ENCODE results near the gene PAH. TPM values are rescaled to one million over a fixed set of nuclear protein-coding genes. Genes with fewer than 3 reads are reported as not detected.

Gene PAH
- total and polyA plus RNA-seq, 2 of the 13 experiments (the other 11 are each of a cell fraction or from before 2014, with no cell fraction given), result 192 to 451 TPM

DNA sequence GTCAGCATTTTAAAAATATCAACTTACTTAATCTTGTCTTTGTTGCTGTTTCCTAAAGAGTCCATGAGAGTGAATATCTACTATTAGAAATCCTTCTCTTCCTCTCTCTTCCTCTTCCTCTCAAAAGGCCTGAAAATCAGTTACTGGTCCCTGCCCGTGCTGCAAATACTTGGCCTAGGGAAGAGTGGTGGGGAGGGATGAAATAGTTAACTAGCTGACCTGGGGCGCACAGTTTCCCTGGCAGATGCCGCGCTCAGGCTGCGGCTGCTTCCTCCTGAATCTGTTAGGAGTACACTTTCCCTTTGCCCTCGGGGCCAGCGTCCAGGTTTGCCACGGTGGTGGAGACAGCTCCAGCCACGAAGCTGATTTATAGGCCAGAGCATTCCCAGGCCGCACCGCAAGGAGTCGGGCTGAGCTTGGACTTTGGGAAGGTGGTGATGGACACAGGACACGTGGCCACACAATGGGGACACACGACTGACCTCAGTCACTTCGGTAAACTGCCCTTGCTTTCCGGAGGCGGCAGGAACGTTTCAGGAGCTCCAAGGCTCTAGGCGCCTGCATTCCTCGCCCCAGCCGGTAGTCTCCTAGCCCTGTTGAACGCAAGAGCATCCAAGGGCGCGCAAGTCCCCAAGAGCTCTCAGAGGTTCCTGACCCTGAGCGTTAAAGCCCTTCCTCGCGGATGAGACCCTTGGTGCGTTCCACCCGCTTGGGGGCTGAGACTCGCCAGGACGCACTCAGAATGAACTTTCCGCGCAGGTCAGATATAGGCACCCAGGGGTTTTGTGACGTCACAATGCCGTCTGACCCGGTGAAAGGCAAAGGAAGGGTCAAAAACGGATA, 33.3 kb upstream of the PAH start (continued):
- TF ChIP-seq TBX2 (CRISPR knock-in tag; IDR thresholded peaks at IDR 0.05; ENCODE audit: borderline replicate concordance) (no peak), MED13 (CRISPR knock-in tag; IDR thresholded peaks at IDR 0.05) (no peak), ZNF331 (CRISPR knock-in tag; IDR thresholded peaks at IDR 0.05) (0 out of 2 replicates have a peak, but pooled peaks have one; percentile 43), ZNF678 (CRISPR knock-in tag; IDR thresholded peaks at IDR 0.05) (no peak), ZMAT3 (CRISPR knock-in tag; conservative IDR thresholded peaks at IDR 0.05) (no peak), EED (CRISPR knock-in tag; IDR thresholded peaks at IDR 0.05) (peak; percentile 46; the same call in 1 of the 2 replicates), SP5 (CRISPR knock-in tag; IDR thresholded peaks at IDR 0.05; ENCODE audit: borderline replicate concordance, low read depth) (no peak), ZNF761 (CRISPR knock-in tag; conservative IDR thresholded peaks at IDR 0.05) (no peak), TEAD3 (CRISPR knock-in tag; optimal IDR thresholded peaks at IDR 0.05; ENCODE audit: borderline replicate concordance) (peak; percentile 84), MEIS1 (CRISPR knock-in tag; IDR thresholded peaks at IDR 0.05; ENCODE audit: borderline replicate concordance) (no peak), BCL6 (CRISPR knock-in tag; IDR thresholded peaks at IDR 0.05) (0 out of 2 replicates have a peak, but pooled peaks have one; percentile 10), SIX4 (CRISPR knock-in tag; IDR thresholded peaks at IDR 0.05) (no peak), GPN1 (CRISPR knock-in tag; IDR thresholded peaks at IDR 0.05; ENCODE audit: borderline replicate concordance) (no peak), PHF20 (CRISPR knock-in tag; IDR thresholded peaks at IDR 0.05) (no peak), ZC3H4 (CRISPR knock-in tag; IDR thresholded peaks at IDR 0.05; ENCODE audit: borderline replicate concordance) (no peak), MAF1 (CRISPR knock-in tag; IDR thresholded peaks at IDR 0.05; ENCODE audit: borderline replicate concordance) (no peak)
- TF ChIP-seq, protein P1, sequence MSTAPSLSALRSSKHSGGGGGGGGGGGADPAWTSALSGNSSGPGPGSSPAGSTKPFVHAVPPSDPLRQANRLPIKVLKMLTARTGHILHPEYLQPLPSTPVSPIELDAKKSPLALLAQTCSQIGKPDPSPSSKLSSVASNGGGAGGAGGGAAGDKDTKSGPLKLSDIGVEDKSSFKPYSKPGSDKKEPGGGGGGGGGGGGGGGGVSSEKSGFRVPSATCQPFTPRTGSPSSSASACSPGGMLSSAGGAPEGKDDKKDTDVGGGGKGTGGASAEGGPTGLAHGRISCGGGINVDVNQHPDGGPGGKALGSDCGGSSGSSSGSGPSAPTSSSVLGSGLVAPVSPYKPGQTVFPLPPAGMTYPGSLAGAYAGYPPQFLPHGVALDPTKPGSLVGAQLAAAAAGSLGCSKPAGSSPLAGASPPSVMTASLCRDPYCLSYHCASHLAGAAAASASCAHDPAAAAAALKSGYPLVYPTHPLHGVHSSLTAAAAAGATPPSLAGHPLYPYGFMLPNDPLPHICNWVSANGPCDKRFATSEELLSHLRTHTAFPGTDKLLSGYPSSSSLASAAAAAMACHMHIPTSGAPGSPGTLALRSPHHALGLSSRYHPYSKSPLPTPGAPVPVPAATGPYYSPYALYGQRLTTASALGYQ (CRISPR knock-in tag; IDR thresholded peaks at IDR 0.05), result no peak
- TF ChIP-seq, protein P2, sequence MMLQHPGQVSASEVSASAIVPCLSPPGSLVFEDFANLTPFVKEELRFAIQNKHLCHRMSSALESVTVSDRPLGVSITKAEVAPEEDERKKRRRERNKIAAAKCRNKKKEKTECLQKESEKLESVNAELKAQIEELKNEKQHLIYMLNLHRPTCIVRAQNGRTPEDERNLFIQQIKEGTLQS (CRISPR knock-in tag; IDR thresholded peaks at IDR 0.05), result no peak
- TF ChIP-seq, protein P3, sequence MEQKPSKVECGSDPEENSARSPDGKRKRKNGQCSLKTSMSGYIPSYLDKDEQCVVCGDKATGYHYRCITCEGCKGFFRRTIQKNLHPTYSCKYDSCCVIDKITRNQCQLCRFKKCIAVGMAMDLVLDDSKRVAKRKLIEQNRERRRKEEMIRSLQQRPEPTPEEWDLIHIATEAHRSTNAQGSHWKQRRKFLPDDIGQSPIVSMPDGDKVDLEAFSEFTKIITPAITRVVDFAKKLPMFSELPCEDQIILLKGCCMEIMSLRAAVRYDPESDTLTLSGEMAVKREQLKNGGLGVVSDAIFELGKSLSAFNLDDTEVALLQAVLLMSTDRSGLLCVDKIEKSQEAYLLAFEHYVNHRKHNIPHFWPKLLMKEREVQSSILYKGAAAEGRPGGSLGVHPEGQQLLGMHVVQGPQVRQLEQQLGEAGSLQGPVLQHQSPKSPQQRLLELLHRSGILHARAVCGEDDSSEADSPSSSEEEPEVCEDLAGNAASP (CRISPR knock-in tag; IDR thresholded peaks at IDR 0.05; ENCODE audit: borderline replicate concordance), result no peak
- TF ChIP-seq, protein P4, sequence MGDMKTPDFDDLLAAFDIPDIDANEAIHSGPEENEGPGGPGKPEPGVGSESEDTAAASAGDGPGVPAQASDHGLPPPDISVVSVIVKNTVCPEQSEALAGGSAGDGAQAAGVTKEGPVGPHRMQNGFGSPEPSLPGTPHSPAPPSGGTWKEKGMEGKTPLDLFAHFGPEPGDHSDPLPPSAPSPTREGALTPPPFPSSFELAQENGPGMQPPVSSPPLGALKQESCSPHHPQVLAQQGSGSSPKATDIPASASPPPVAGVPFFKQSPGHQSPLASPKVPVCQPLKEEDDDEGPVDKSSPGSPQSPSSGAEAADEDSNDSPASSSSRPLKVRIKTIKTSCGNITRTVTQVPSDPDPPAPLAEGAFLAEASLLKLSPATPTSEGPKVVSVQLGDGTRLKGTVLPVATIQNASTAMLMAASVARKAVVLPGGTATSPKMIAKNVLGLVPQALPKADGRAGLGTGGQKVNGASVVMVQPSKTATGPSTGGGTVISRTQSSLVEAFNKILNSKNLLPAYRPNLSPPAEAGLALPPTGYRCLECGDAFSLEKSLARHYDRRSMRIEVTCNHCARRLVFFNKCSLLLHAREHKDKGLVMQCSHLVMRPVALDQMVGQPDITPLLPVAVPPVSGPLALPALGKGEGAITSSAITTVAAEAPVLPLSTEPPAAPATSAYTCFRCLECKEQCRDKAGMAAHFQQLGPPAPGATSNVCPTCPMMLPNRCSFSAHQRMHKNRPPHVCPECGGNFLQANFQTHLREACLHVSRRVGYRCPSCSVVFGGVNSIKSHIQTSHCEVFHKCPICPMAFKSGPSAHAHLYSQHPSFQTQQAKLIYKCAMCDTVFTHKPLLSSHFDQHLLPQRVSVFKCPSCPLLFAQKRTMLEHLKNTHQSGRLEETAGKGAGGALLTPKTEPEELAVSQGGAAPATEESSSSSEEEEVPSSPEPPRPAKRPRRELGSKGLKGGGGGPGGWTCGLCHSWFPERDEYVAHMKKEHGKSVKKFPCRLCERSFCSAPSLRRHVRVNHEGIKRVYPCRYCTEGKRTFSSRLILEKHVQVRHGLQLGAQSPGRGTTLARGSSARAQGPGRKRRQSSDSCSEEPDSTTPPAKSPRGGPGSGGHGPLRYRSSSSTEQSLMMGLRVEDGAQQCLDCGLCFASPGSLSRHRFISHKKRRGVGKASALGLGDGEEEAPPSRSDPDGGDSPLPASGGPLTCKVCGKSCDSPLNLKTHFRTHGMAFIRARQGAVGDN (CRISPR knock-in tag; IDR thresholded peaks at IDR 0.05), result peak; percentile 86
- TF ChIP-seq, protein P5, sequence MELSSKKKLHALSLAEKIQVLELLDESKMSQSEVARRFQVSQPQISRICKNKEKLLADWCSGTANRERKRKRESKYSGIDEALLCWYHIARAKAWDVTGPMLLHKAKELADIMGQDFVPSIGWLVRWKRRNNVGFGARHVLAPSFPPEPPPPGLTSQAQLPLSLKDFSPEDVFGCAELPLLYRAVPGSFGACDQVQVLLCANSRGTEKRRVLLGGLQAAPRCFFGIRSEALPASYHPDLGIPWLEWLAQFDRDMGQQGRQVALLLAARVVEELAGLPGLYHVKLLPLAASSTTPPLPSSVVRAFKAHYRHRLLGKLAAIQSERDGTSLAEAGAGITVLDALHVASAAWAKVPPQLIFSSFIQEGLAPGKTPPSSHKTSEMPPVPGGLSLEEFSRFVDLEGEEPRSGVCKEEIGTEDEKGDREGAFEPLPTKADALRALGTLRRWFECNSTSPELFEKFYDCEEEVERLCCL (CRISPR knock-in tag; IDR thresholded peaks at IDR 0.05; ENCODE audit: borderline replicate concordance), result no peak

Data from HepG2 (cell line).